HTERT RPE-1 (cell line): Measurements from ENCODE around the gene SPANXA1.
"Not testable (repeated sequence)": the region's sequence is repeated elsewhere in the genome, so short reads cannot be mapped to it uniquely, and the experiment has no call there.

ENCODE experiments used
- in situ Hi-C: fragments of 300-500 bp; cut with MboI; formaldehyde crosslinking; loops from 4 replicates; pipeline ENCODE4 v1.14.3; 2020; ENCODE audit warnings: low sequenced_read_pairs

SPANXA1 gene

GRCh38 chrX:141584638-141585037 is at the start of gene SPANXA1:
SPANXA1 (minus strand) TSS chrX:141584738; CDS start chrX:141584678, 60 bp downstream.
- in situ Hi-C loops: not testable (repeated sequence)

- in situ Hi-C loops: no loop called here
Observed at GRCh38 chrX:141632124-141632523, 47.6 kb upstream of the SPANXA1 start.

- in situ Hi-C loops: no loop called here
Observed at GRCh38 chrX:141619336-141619735, 34.8 kb upstream of the SPANXA1 start.

DNA sequence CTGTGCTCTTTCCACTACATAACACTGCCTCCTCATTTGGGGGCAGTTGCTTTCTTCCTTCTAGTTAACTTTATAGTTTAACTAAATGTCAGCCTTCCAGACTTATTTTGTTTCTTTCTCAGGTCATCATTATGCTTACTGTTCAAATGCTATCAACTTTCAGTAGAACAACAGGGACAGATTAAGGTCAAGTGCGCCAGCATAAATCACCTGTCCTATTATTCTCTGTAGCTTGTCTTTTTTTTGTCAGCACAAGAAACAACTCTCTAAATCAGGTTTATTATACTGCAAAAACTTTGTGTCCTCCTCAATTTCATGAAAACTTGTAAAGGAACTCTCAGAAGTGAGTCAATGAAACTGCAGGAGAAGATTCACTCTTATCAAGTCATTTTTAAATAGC is 24.6 kb upstream of the SPANXA1 start:
- in situ Hi-C loops: no loop called here

DNA sequence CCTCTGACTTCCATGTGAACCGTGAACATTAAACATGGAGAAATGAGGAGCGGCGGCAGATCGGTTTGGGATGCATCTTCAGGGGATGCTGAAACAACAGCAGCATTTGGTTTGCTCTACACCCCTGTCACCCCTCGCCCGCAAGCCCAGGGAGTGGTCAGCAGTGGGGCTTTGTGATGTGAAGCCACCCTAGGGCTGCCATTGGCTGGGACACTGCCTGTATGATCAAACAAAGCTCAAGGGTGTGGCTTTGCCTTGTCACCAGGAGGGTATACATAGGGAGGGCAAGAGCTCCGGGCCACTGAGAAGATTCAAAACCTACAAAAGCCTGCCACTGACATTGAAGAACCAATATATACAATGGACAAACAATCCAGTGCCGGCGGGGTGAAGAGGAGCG is 4.9 kb upstream of the SPANXA1 start, which contains the start of gene SPANXA2:
Gene SPANXA2, plus strand, starts transcription at position 301 of the 400 bp plus-strand sequence. Its CDS starts 60 bp downstream, at position 361.
- in situ Hi-C loops: not testable (repeated sequence)

GRCh38 chrX:141542551-141542950 is 42.0 kb downstream of the SPANXA1 start:
- in situ Hi-C loops: not testable (repeated sequence)
